Cerebellar cortex (tissue), 1 donor: ENCODE measurements around the gene FSIP1.

Source experiments
- DNase-seq: peaks from one replicate; pipeline ENCODE4 v3.0.0-alpha.2; 2015; ENCODE audit warnings: low spot score

FSIP1 gene

DNA sequence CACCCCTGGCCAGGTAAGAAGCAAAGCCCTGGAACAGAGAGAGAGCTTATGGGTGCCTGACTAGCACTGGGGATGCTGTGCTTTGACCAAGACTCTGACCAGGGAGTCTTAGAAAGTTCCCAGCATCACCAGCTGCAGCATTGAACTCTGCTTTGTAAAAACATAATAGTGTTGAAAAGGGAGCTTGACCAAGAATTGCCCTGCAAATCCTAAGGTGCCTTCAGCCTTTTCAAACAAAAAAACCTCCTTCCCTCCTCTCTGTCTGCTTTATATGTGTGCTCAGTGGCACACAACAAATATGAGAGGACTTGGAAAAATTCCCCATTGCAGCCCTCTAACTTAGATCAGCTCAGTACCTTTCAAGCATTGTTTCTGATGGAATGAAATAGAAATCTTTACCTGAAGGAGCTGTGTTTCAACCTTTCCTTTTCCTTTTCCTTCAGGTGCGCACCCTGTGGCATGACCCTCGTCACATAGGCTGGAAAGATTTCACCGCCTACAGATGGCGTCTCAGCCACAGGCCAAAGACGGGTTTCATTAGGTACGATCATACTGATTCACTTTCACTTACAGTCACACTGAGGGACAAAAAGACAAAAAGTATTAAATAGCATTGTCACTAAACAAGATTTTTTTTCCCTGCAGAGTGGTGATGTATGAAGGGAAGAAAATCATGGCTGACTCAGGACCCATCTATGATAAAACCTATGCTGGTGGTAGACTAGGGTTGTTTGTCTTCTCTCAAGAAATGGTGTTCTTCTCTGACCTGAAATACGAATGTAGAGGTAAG lies 188.8 kb downstream of the FSIP1 start:
- no peak for DNase-seq

DNA sequence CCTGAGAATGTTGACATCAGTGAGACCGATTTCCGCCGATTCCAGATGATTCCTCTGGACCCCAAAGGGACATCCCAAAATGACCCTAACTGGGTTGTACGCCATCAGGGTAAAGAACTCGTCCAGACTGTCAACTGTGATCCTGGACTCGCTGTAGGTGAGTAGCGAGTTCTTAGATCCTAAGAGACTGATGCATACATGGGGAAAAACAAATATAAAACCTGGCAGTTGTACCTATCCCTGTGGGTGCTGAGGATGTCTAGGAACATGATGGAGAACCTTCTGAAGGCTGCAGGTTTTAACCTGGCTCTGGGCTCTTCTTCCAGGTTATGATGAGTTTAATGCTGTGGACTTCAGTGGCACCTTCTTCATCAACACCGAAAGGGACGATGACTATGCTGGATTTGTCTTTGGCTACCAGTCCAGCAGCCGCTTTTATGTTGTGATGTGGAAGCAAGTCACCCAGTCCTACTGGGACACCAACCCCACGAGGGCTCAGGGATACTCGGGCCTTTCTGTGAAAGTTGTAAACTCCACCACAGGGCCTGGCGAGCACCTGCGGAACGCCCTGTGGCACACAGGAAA lies 189.5 kb downstream of the FSIP1 start:
- no peak for DNase-seq

DNA sequence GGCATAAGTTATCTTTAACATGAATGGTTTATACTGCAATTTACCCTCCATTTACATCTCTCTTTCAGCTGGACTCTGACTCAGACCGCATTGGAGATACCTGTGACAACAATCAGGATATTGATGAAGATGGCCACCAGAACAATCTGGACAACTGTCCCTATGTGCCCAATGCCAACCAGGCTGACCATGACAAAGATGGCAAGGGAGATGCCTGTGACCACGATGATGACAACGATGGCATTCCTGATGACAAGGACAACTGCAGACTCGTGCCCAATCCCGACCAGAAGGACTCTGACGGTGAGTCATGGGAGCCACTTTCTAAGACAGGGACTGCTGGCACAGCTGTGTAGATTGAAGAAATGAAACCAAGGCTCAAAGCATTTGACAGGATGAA lies 190.1 kb downstream of the FSIP1 start:
- no peak for DNase-seq

DNA sequence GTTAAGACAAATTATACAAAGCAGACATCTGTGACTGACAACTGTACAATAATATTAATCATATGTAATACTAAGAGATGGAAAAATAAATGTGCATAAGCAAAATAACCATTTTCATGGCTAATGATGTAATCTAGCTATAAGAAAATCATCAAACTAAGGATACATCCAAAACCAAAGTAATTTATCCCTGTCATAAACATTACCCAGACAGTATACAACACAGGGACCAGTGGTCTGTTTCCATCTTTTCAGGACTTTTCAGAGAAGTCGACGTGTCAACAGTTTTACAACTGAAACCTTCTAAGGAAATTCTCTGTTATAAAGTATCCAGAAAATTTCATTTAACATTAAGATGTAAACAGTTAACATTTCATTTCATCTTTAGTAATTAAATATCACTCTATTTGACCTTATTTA lies 190.7 kb downstream of the FSIP1 start:
- DNase-seq: no peak

DNA sequence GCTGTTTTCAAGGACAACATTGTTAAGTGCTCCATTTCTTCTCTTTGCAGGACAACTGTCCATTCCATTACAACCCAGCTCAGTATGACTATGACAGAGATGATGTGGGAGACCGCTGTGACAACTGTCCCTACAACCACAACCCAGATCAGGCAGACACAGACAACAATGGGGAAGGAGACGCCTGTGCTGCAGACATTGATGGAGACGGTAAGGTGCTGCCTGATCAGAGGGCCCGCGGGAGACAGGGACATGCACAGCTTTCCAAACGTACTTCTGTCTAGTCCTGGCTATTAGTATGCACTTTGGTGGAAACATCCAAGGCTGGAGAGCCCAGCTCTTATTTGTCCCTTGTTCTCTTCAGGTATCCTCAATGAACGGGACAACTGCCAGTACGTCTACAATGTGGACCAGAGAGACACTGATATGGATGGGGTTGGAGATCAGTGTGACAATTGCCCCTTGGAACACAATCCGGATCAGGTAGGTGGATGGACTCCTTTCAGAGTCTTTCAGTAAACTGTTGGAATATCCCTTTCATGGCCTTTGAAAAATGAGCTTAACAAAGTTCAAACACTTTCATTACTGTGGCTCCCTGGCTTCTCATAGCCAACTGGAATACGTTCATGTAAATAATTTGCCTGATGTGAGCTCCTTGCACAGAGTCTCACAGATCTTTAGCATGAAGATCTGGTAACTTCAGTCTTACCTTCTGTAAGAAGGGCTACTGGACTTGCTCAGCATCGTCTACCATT lies 191.3 kb downstream of the FSIP1 start:
- no peak for DNase-seq

DNA sequence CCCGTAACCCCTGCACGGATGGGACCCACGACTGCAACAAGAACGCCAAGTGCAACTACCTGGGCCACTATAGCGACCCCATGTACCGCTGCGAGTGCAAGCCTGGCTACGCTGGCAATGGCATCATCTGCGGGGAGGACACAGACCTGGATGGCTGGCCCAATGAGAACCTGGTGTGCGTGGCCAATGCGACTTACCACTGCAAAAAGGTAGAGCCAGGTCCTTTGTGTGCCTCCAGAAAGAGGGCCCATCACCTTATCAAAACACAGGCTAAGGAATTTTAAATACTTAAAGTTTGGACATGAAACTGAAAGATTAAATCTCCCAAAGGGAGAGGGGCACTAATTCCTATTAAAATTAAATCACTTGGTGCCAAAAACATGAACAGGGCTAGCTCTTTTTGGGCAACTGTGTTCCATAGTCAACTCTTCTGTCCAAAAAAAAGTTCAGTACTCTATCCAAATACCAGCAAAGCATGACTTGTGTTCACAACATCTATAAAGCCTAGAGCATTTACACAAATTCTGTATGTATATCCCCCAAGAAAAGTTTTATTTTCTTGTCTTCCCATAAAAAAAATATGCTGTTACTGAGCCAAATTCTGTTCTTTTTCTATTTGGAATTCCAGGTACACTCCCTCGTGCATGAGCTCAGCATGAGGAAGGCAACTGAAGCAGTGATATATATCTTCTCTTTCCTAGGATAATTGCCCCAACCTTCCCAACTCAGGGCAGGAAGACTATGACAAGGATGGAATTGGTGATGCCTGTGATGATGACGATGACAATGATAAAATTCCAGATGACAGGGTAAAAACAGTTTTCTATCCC lies 192.6 kb downstream of the FSIP1 start:
- no peak for DNase-seq

DNA sequence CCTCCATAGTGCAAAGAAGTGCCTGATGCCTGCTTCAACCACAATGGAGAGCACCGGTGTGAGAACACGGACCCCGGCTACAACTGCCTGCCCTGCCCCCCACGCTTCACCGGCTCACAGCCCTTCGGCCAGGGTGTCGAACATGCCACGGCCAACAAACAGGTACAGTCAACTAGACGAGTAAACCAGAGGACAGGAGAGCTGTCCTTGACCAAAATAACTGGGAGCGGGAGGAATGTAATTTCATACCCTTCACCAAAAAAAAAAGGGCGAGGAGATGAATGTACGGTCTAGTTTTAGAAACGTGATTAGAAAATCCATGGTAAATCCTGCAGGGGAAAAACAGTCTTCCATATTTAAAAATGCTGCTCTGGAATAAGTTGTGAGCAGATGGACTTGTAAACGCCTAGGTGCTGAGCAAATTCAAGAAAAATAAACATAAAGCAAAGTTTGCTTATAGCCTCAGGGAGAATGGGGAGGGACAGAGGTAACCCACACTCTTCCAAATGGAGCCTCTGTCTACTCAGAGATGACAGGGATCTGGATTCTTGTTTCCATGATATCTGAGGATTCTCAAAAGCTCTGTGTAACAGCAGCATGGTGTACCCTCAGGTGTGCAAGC lies 193.3 kb downstream of the FSIP1 start:
- DNase-seq: no peak

DNA sequence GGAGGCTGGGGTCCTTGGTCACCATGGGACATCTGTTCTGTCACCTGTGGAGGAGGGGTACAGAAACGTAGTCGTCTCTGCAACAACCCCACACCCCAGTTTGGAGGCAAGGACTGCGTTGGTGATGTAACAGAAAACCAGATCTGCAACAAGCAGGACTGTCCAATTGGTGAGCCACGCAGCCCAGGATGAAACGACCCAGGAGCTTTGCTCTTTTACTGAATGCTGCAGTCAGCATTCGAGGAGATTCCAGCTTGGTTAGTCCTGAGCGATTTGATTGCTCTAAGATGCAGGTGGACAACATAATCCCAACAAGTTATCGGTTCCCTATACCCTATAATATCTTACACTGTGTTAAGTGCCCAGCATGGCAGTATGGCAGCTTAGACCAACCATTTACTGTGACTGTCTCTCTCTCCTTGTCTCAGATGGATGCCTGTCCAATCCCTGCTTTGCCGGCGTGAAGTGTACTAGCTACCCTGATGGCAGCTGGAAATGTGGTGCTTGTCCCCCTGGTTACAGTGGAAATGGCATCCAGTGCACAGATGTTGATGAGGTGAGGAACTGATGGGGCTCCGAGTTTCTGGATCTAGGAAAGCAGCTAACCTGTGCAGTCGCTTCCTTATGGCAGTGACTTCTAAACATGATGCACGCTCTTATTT lies 194.0 kb downstream of the FSIP1 start:
- DNase-seq: no peak

DNA sequence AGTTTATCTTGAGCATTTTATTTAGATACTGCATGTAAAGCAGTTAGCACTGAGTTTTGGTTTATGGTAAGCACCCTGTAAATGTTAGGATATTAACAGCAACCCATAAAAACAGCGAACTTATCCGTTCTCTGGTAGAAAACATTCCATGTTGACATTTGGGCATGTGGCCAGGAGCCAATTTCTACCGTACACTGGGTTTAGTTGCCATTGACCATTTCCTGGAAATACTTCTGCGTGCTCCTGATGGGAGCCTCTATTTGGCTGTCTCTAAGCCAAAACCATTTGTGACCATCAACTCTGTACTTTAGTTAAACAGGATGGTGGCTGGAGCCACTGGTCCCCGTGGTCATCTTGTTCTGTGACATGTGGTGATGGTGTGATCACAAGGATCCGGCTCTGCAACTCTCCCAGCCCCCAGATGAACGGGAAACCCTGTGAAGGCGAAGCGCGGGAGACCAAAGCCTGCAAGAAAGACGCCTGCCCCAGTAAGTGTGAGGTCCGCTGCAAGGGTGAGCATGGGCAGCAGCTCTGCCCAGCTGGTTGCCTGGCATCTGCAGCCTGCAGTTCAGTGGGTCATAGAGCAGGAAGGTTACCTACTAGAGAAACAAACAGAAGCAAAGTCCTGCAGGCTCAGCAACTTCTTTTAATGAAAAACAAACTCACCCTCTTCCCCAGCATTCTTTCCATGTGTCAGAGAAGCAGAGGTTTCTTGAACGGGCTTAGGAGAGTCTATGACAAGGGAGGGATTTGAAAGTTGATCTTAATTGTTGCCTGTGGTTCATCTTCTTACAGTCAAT lies 194.7 kb downstream of the FSIP1 start:
- DNase-seq: no peak

DNA sequence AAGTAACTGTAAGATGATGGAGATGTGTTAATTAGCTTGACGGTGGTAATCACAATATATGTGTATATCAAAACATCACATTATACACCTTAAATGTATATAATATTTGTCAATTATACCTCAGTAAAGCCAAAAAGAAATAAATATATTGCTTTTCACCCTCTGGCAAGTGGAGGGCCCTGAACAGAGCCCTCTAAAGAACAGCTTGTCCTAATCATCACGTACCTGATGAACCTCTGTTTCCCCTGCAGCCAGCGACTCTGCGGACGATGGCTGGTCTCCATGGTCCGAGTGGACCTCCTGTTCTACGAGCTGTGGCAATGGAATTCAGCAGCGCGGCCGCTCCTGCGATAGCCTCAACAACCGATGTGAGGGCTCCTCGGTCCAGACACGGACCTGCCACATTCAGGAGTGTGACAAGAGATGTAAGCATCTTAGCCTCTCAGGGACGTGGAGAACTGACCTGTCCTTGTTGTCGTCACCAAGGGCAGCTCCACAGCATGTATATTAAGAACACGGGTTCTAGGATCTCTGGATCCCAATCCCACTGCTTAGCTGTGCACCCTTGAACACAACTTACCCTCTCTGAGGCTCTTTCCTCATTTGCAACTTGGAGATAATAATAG lies 195.4 kb downstream of the FSIP1 start:
- DNase-seq: no peak

DNA sequence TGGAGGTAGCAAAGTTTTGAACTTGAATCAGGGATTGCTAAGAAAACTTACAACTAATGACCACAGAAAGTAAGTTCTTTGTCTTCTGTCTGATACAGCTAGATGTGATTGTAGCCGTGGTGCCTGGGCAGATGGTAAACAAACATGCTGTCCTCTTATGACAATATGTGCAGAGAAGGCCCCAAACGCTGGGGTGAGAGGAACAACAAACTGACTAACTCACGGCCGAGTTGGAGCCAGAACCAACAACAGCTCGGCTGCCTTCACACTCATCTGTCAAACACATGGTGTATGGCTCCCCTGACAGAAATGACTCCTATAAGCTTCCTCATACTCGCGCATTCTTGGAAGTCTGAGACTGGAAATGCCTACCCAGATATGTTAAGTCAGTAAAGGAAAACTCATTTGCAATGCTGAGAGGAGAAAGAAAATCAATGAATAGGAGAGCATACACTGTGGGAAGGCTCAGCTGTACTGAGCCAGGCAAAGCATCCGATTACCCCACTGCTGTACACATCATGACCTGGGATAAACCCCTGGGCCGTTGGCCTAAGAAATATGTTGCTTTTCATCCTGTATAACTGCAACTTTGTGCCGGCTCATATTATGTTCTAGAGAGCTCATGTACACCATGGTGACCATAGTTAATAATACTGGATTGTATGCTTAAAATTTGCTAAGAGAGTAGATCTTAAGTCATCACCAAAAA lies 196.1 kb downstream of the FSIP1 start:
- DNase-seq: no peak

DNA sequence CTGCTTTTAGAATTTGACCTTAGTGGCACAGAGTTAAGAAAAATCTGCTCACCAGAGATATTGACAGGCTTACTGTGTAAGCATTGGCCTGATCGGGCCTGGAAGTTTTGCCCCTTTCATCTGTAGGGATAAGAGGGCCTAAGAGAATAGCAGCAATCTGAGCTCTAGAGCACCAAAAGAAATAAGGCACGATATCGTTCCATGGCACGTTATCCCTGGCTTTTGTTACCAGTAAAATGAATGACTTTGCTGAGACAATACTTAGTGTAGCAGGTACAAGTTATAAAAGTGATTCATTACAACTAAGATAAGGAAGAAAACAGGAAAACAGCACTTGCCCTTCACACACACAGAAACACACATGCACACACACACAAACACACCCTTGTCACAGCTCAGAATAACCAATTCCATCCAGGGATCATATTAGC lies 196.8 kb downstream of the FSIP1 start:
- no peak for DNase-seq

DNA sequence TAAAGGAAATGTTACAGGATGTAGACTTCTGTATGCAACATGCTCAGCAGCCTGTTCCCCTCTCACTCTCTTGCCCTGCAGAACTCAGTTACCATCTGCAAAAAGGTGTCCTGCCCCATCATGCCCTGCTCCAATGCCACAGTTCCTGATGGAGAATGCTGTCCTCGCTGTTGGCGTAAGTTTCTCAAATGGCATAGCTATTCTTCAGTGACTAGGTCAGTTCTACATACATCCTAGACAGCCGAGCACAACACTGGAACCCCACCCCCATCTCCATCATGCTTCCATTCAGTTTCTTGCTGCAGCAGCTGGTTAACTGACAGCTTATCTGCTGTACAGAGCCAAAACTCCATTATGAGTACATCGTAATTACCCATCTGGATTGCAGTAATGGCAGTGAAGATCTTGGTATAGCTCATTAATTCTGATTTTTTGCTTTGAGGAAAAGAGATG lies 197.2 kb downstream of the FSIP1 start:
- no peak for DNase-seq

DNA sequence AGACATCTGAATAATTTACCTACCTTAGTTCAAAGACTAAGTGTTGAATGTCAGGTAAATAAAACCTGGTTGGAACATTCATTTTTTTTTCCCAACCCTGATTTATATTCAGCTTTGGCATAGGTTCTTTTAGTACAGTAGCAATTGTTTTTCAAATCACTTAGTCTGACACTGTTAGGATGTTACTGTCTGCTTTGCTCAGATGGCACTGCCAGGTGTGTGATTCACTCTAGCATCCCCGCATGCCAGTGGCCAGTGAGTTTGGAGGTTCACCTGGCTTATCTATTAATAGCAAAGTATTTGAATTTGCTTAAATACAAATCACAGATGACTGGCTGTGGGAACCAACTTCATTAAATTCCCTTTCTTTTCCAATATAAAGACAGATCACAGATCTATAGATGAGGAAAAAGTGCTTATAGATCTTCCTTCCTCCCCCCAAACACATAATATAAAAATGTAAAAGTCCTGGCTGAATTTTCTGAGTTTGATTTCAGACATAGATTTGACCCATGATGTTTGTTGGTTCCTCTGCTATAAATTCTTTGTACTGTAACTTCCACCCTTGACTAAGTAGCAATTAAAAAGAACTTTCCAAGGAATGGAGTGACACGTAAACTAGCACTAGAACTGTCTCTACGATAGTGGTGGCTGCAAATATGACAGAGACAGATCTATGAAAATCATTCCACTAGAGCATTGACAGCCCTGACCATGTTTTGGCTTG lies 197.8 kb downstream of the FSIP1 start:
- no peak for DNase-seq

DNA sequence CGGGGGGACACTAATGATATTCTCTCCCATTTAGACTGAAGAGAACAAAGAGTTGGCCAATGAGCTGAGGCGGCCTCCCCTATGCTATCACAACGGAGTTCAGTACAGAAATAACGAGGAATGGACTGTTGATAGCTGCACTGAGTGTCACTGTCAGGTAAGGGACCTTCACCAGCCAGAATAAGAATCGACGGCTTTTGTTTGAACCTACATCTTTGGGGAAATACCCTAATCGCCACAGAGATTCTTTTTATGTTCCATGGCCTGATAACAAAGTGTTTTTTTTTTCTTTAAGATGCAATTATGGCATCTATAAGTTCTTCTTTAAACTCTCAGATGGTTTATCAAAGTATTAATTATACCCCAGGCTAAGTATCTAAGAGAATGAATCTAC lies 198.4 kb downstream of the FSIP1 start:
- DNase-seq: no peak

DNA sequence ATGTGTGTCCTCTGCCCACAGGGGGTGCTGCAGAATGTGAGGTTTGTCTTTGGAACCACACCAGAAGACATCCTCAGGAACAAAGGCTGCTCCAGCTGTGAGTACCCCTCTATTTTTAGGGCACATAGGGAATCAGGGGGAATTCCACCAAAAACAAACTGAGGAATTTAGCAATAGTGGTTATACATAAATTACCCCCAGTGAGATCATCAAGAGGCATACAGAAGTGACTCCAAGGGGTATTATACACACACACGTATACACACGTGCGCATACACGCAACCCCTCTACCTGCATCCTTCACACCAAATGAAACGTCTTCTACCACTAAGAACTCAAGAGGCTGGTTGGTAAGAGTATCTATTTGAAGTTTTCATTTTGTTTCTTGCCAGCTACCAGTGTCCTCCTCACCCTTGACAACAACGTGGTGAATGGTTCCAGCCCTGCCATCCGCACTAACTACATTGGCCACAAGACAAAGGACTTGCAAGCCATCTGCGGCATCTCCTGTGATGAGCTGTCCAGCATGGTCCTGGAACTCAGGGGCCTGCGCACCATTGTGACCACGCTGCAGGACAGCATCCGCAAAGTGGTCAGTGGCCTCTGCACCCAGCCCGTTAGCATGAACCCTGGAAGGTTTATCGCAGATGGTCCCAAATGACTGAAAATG lies 198.9 kb downstream of the FSIP1 start:
- peak; percentile 22 for DNase-seq

DNA sequence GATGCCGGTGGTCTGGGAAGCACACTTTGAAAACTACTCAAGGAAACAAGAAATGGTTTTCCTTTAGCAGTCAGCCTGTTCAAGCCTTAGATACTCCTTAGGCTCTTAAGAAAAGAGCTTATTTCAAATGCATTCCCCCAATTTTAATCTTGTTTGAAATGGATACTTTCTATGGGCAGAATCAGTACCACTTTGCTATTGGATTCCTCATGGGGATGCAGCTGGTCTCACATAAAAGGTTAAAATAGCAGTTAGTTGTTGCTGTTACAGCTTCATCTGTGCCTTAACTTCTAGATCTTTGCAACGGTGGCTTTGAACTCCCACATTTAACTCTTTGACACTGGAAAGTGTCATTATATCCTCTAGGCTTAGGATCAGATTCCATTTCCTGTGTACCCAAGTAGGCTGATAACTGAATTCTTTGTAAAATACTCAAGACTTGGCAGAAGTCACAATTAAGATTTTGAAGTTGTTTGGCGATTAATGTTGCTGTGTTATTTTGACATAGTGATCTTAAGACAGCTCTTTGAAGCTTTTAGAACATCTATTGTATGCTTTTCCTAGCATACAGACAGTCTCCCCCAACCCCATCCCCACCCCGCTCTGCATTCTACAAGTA lies 199.6 kb downstream of the FSIP1 start:
- DNase-seq: no peak
